Right renal cortex interstitium (tissue), 3 donors: ENCODE results near the gene RFXAP. TPM values are rescaled to one million over a fixed set of nuclear protein-coding genes. Genes with fewer than 3 reads are reported as not detected.

ENCODE experiments used
- DNase-seq, 3 donors: peaks; one replicate each; pipeline ENCODE4 v3.0.0-alpha.2; 2013; ENCODE audit warnings: low read depth in 3 of 3, low spot score in 2 of 3
- polyA plus RNA-seq, 3 donors: library from polyadenylated mRNA; unstranded; fragments of 120-200 nt; gene quantifications; one replicate each; pipeline ENCODE4 v1.2.1, GENCODE V29; 2013; ENCODE audit not compliant: insufficient read length in 3 of 3

Gene RFXAP
- polyA plus RNA-seq, 3 donors, result 12.1 to 14.5 (median 14.2) TPM

GRCh38 chr13:36862002-36862685 lies 43.1 kb downstream of the RFXAP start:
- no peak for DNase-seq

GRCh38 chr13:36862722-36863121 lies 43.7 kb downstream of the RFXAP start:
- no peak for DNase-seq

- no peak for DNase-seq
Observed at GRCh38 chr13:36865265-36865664, 46.2 kb downstream of the RFXAP start.

- no peak for DNase-seq
Observed at GRCh38 chr13:36866232-36866631, 47.2 kb downstream of the RFXAP start.

GRCh38 chr13:36870050-36870692 lies 51.1 kb downstream of the RFXAP start:
- no peak for DNase-seq

- no peak for DNase-seq
Observed at GRCh38 chr13:36872621-36873020, 53.6 kb downstream of the RFXAP start.

- no peak for DNase-seq
Observed at GRCh38 chr13:36875431-36875830, 56.4 kb downstream of the RFXAP start.

- DNase-seq, result no peak
Observed at GRCh38 chr13:36875961-36876360, 56.9 kb downstream of the RFXAP start.

Other genes starting within 250 kb of the RFXAP start
- gene SERTM1, start 145.2 kb upstream of the RFXAP start, polyA plus RNA-seq, result under 1 TPM; 0.24 to 0.58 (median 0.35) TPM
- 10 to 100 TPM; 29.3 to 32.4 (median 30.6) TPM for gene SMAD9, start 101.0 kb downstream of the RFXAP start, polyA plus RNA-seq
- 10 to 100 TPM; 57.8 to 68.3 (median 67.3) TPM for gene ALG5, start 180.1 kb downstream of the RFXAP start, polyA plus RNA-seq
- 10 to 100 TPM; 54.5 to 67.4 (median 67.3) TPM for gene EXOSC8, start 181.6 kb downstream of the RFXAP start, polyA plus RNA-seq
- 10 to 100 TPM; 89.7 to 93.3 (median 92.2) TPM for gene SUPT20H, start 240.5 kb downstream of the RFXAP start, polyA plus RNA-seq